CD8-positive, alpha-beta memory T cell (primary cell): ENCODE measurements around the gene FCMR. TPM values are rescaled to one million over a fixed set of nuclear protein-coding genes. Genes with fewer than 3 reads are reported as not detected.

Source experiments
- CTCF ChIA-PET: fragments of 350-600 bp; sonication (Branson Sonifier 250); formaldehyde crosslinking; loops from one replicate; lab custom pipeline; 2021; ENCODE audit warnings: antibody characterized with exemption; lab: Charles Lee
- POLR2A ChIA-PET: fragments of 350-600 bp; sonication (Branson Sonifier 250); formaldehyde crosslinking; loops from one replicate; lab custom pipeline; 2021; ENCODE audit warnings: antibody characterized with exemption; lab: Charles Lee
- DNase-seq, 5 donors: peaks; one replicate each; pipeline versions ENCODE4 v3.0.0 to v3.0.0-alpha.2; 2020 to 2022; ENCODE audit warnings: mixed read lengths in 1 of 5
- H3K27ac ChIP-seq: one replicate; pipeline ENCODE4 v1.7.0; 2013; ENCODE audit warnings: low read depth, mild to moderate bottlenecking, low read length, moderate library complexity
- H3K27me3 ChIP-seq: 2 replicates; pipeline ENCODE4 v1.7.0; 2013; ENCODE audit warnings: low read length, mild to moderate bottlenecking; ENCODE audit not compliant: insufficient read depth, poor library complexity, severe bottlenecking
- H3K36me3 ChIP-seq: 2 replicates; pipeline ENCODE4 v1.7.0; 2013; ENCODE audit warnings: mild to moderate bottlenecking, low read length, moderate library complexity; ENCODE audit not compliant: insufficient read depth
- H3K4me1 ChIP-seq: 2 replicates; pipeline ENCODE4 v1.7.0; 2013; ENCODE audit warnings: mild to moderate bottlenecking, low read length, moderate library complexity; ENCODE audit not compliant: insufficient read depth
- H3K4me3 ChIP-seq: 2 replicates; pipeline ENCODE4 v1.7.0; 2013; ENCODE audit warnings: mild to moderate bottlenecking, low read length
- H3K9me3 ChIP-seq: 2 replicates; pipeline ENCODE4 v1.7.0; 2013; ENCODE audit warnings: mild to moderate bottlenecking, low read length
- H3K27ac Mint-ChIP-seq, 8 donors: one replicate each; pipeline ENCODE4 v1.8.0; 2020 to 2021; ENCODE audit warnings: mixed read lengths in 8 of 8, mild to moderate bottlenecking in 6 of 8, inconsistent platforms in 3 of 8, moderate library complexity in 3 of 8
- H3K27me3 Mint-ChIP-seq, 2 donors: one replicate each; pipeline ENCODE4 v1.8.0; 2020 to 2021; ENCODE audit warnings: mixed read lengths in 2 of 2, mild to moderate bottlenecking in 1 of 2, moderate library complexity in 1 of 2
- H3K36me3 Mint-ChIP-seq, 3 donors: one replicate each; pipeline ENCODE4 v1.8.0; 2020 to 2021; ENCODE audit warnings: mixed read lengths in 3 of 3, inconsistent platforms in 1 of 3, mild to moderate bottlenecking in 1 of 3
- H3K4me1 Mint-ChIP-seq, 3 donors: one replicate each; pipeline ENCODE4 v1.8.0; 2020 to 2021; ENCODE audit warnings: mixed read lengths in 3 of 3, inconsistent platforms in 1 of 3, mild to moderate bottlenecking in 1 of 3
- H3K4me3 Mint-ChIP-seq, 7 donors: one replicate each; pipeline ENCODE4 v1.8.0; 2020 to 2021; ENCODE audit warnings: mixed read lengths in 7 of 7, mild to moderate bottlenecking in 6 of 7, moderate library complexity in 4 of 7, inconsistent platforms in 2 of 7
- H3K9me3 Mint-ChIP-seq, 5 donors: one replicate each; pipeline ENCODE4 v1.8.0; 2020 to 2022; ENCODE audit warnings: mixed read lengths in 5 of 5, mild to moderate bottlenecking in 3 of 5, moderate library complexity in 2 of 5, inconsistent platforms in 1 of 5
- polyA plus RNA-seq: library from polyadenylated mRNA; unstranded; fragments of 300-500 nt; fragmentation: Illumina TruSeq; gene quantifications from one replicate; pipeline ENCODE4 v1.2.3, GENCODE V29; 2021
- total RNA-seq, 2 experiments: library from RNA; stranded (reverse); gene quantifications; one replicate each; pipeline ENCODE4 v1.2.3, GENCODE V29; 2021

FCMR gene
- total and polyA plus RNA-seq, 3 experiments from 2014 or later, result 75.1 to 574 (median 75.6) TPM

DNA sequence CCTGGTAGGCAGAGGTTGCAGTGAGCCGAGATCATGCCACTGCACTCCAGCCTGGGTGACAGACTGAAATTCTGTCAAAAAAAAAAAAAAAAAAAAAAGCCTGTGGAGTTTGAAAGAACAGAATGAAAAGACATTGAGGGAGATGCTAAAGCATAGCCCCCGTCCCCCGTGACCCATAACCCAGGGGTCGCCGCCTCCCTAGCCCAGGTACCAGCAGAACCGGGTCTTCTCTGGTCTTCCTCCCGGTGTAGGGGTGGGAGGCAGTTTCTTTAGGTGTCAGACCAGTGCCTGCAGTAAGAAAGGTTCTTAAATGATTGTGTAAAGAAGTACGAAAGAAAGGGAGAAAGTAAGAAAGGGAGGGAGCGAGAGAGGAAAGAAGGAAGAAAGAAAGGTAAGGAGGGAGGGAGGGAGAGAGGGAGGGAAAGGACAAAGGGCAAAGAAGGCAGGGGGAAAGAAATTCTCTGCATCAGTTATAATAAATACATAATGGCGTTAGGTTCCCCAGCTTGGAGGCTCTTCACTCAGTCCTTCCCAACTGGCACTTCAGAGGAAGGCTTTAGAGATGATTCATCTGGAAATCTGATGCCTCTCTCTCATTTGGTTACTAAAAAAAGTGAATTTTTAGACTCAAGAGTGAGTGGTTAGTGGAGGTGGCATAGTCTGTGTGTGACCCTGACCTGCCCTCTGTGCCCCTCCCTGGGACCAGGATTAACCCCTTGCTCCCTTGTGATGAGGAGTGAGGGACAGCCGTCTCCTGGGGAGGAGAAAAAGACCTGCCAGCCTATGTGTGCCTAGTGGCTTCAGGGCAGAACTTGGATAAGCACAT lies 23.4 kb downstream of the FCMR start:
- Mint-ChIP-seq H3K27me3 (peaks cover 0 to 5% of the 10 kb centered on the region in 2 donors), H3K4me3 (no peak overlapping the region), H3K36me3 (peaks cover 0 to 23% (median 5%) of the 10 kb centered on the region in 3 donors), H3K4me1 (peaks cover 18 to 38% (median 23%) of the 10 kb centered on the region in 3 donors), H3K9me3 (no peaks in the 10 kb centered on the region), H3K27ac (peak overlapping the region in 4 of 8 donors; percentile 51 to 91 (median 66))
- peaks cover 15% of the 10 kb centered on the region for H3K4me1 ChIP-seq
- ChIA-PET POLR2A (interaction anchor here (0.7 kb wide), 1 partner anchor 21 kb away, joined by 4 read pairs; no protein-coding TSS in a partner anchor), CTCF (interaction anchor here (0.8 kb wide), 1 partner anchor 15 kb away, joined by 4 read pairs; no protein-coding TSS in a partner anchor)
- H3K27me3 ChIP-seq, result no peaks in the 10 kb centered on the region
- no peak overlapping the region for H3K4me3 ChIP-seq
- H3K27ac ChIP-seq, result no peak overlapping the region
- no peaks in the 10 kb centered on the region for H3K36me3 ChIP-seq
- DNase-seq, result no peak
- no peaks in the 10 kb centered on the region for H3K9me3 ChIP-seq

DNA sequence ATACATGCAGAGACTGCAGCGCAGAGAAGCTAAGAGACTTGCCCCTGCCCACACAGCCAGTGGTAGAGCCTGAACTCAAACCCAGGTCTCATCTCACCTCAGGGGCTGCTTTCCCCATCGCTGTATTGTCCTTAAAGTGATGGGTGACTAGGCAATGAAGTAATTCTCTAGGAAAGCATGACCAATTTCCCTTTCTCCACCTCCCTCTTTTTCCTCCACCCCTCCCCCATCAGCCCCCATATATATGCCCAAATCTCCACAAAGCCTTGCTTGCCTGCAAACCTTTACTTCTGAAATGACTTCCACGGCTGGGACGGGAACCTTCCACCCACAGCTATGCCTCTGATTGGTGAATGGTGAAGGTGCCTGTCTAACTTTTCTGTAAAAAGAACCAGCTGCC lies 24.6 kb downstream of the FCMR start, which contains the start of gene IL24:
TSS of gene IL24 (plus strand) at position 269 of the 400 bp plus-strand sequence. CDS start 390 bp downstream, outside the sequence.
- no peak within 1 kb of the TSS for H3K27ac ChIP-seq
- no peak within 1 kb of the TSS for H3K4me3 ChIP-seq
- H3K9me3 Mint-ChIP-seq, result no peaks in the 10 kb centered on the region
- CTCF ChIA-PET, result interaction anchor here (0.8 to 2.3 kb wide), 3 partner anchors 13 to 32 kb away, joined by 3 to 8 read pairs (median 4); partner anchors contain the start of gene IL20
- H3K36me3 ChIP-seq, result no peaks in the 10 kb centered on the region
- DNase-seq, result no peak
- peak within 1 kb of the TSS in 4 of 8 donors; percentile 24 to 81 (median 49) for H3K27ac Mint-ChIP-seq
- peaks cover 0 to 5% of the 10 kb centered on the region in 2 donors for H3K27me3 Mint-ChIP-seq
- H3K9me3 ChIP-seq, result no peaks in the 10 kb centered on the region
- POLR2A ChIA-PET, result no interaction called here
- H3K36me3 Mint-ChIP-seq, result peaks cover 0 to 11% (median 2%) of the 10 kb centered on the region in 3 donors
- peaks cover 15% of the 10 kb centered on the region for H3K4me1 ChIP-seq
- no peaks in the 10 kb centered on the region for H3K27me3 ChIP-seq
- no peak within 1 kb of the TSS for H3K4me3 Mint-ChIP-seq
- H3K4me1 Mint-ChIP-seq, result peaks cover 11 to 34% (median 23%) of the 10 kb centered on the region in 3 donors

DNA sequence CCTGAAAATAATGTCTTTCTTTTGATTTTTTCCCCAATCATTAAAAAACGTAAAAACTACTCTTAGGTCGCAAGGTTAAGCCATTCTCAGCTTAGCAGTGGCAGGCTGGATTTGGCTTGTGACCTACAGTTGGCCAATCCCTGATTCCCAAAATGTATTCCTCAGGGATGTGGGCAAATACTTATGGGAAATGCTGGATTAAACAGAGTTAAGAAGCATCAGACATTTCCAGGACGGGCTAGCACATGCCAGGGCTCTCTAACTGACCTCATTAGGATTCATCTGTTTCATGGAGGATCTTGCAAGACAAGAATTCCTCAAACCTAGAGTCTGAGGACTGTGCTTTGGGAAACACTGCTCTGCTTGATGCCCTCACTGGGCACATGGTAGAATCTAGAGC lies 25.5 kb downstream of the FCMR start:
- H3K4me1 Mint-ChIP-seq, result peaks cover 12 to 28% (median 18%) of the 10 kb centered on the region in 3 donors
- no peak overlapping the region for H3K27ac Mint-ChIP-seq
- H3K36me3 Mint-ChIP-seq, result peaks cover 0 to 4% (median 2%) of the 10 kb centered on the region in 3 donors
- no peak for DNase-seq
- H3K27me3 Mint-ChIP-seq, result peaks cover 0 to 5% of the 10 kb centered on the region in 2 donors
- H3K36me3 ChIP-seq, result no peaks in the 10 kb centered on the region
- no peak overlapping the region for H3K4me3 ChIP-seq
- H3K4me1 ChIP-seq, result peaks cover 13% of the 10 kb centered on the region
- no peak overlapping the region for H3K27ac ChIP-seq
- ChIA-PET CTCF (interaction anchor here (2.3 kb wide), 1 partner anchor 16 kb away, joined by 8 read pairs; no protein-coding TSS in a partner anchor), POLR2A (no interaction called here)
- H3K27me3 ChIP-seq, result no peaks in the 10 kb centered on the region
- H3K9me3 Mint-ChIP-seq, result no peaks in the 10 kb centered on the region
- H3K4me3 Mint-ChIP-seq, result no peak overlapping the region
- no peaks in the 10 kb centered on the region for H3K9me3 ChIP-seq

DNA sequence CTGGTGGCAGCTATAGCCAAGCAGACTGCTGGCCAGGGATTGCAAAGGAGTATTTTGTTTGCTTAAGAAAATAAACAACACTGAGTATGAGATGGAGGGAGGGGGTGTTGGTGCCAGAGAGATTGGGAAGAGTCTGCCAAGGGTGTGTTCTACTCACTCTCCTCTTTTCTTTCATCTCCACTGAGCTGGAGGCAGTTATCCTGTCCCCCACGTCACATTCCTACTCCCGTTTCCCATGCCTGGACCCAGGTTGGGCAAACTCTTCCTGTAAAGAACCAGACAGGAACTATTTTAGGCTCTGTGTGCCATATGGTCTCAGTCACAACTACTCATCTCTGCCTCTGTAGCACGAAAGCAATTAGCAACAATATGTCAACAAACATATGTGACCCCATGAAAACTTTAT lies 25.9 kb downstream of the FCMR start:
- no peak overlapping the region for H3K4me3 Mint-ChIP-seq
- POLR2A ChIA-PET, result no interaction called here
- Histone ChIP-seq H3K9me3 (no peaks in the 10 kb centered on the region), H3K27me3 (no peaks in the 10 kb centered on the region), H3K27ac (no peak overlapping the region), H3K4me3 (no peak overlapping the region), H3K36me3 (no peaks in the 10 kb centered on the region), H3K4me1 (peaks cover 13% of the 10 kb centered on the region)
- peaks cover 0 to 5% of the 10 kb centered on the region in 2 donors for H3K27me3 Mint-ChIP-seq
- CTCF ChIA-PET, result interaction anchor here (1.0 to 2.3 kb wide), 2 partner anchors 16 to 161 kb away, joined by 4 to 8 read pairs; no protein-coding TSS in a partner anchor
- DNase-seq, result no peak
- peaks cover under 1 to 4% (median 3%) of the 10 kb centered on the region in 3 donors for H3K36me3 Mint-ChIP-seq
- H3K27ac Mint-ChIP-seq, result peak overlapping the region in 1 of 8 donors; percentile 17
- H3K4me1 Mint-ChIP-seq, result peaks cover 13 to 28% (median 15%) of the 10 kb centered on the region in 3 donors
- no peaks in the 10 kb centered on the region for H3K9me3 Mint-ChIP-seq

DNA sequence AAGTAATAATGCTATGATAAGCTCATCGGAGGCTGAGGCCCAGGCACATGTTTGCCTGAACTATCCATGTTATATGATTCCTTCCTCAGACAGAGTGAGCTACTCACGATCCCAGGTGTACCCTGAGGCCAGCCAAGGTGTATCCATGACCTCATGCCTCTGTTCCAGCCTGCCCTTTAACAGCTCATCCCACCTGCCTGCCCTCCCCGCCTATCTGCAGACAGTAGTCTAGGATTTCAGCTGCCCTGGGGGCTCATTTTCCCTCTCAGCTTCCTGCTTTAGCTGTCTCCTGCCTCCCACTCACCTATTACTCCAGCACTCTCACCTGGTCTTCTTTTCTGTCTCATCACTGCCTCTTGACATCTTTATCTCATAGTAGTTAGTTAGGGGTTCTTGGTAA lies 26.4 kb downstream of the FCMR start:
- H3K36me3 Mint-ChIP-seq, result peaks cover 0 to 5% (median 0%) of the 10 kb centered on the region in 3 donors
- Histone ChIP-seq H3K27ac (no peak overlapping the region), H3K4me3 (no peak overlapping the region), H3K4me1 (peaks cover 13% of the 10 kb centered on the region), H3K36me3 (no peaks in the 10 kb centered on the region), H3K9me3 (no peaks in the 10 kb centered on the region), H3K27me3 (no peaks in the 10 kb centered on the region)
- CTCF ChIA-PET, result interaction anchor here (1.0 to 2.3 kb wide), 3 partner anchors 17 to 161 kb away, joined by 3 to 8 read pairs (median 4); no protein-coding TSS in a partner anchor
- POLR2A ChIA-PET, result no interaction called here
- H3K27ac Mint-ChIP-seq, result no peak overlapping the region
- peaks cover 11 to 28% (median 15%) of the 10 kb centered on the region in 3 donors for H3K4me1 Mint-ChIP-seq
- H3K4me3 Mint-ChIP-seq, result no peak overlapping the region
- no peaks in the 10 kb centered on the region for H3K9me3 Mint-ChIP-seq
- H3K27me3 Mint-ChIP-seq, result peaks cover 1 to 5% of the 10 kb centered on the region in 2 donors
- no peak for DNase-seq

DNA sequence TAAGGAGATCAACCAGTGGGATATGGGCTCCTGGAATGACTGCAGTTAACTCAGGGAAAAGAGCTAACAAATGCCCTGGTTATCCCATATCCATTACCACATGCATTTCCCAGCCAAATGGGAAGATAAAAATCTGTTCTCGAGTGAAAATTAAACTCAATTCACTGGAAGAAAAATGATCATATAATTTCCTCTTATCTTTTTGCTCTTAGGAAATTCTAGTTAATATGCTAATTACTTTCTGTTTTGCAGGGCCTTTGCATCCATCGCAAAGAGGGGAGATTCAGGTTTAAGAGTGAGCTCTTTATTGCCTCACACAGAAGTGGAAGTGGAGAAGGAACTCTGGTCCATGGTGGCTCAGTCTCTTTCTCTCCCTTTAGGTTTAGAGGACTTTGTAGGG lies 28.4 kb downstream of the FCMR start:
- ChIA-PET CTCF (interaction anchor here (0.8 to 1.7 kb wide), 3 partner anchors 18 to 38 kb away, joined by 3 to 4 read pairs (median 3); partner anchors contain the start of gene IL20), POLR2A (no interaction called here)
- no peaks in the 10 kb centered on the region for H3K9me3 Mint-ChIP-seq
- peaks cover 5 to 8% of the 10 kb centered on the region in 2 donors for H3K27me3 Mint-ChIP-seq
- no peaks in the 10 kb centered on the region for H3K27me3 ChIP-seq
- peaks cover 0 to 5% (median 0%) of the 10 kb centered on the region in 3 donors for H3K36me3 Mint-ChIP-seq
- peak overlapping the region in 2 of 8 donors; percentile 4 to 15 for H3K27ac Mint-ChIP-seq
- H3K4me1 ChIP-seq, result peaks cover 14% of the 10 kb centered on the region
- peaks cover 3 to 16% (median 12%) of the 10 kb centered on the region in 3 donors for H3K4me1 Mint-ChIP-seq
- no peak overlapping the region for H3K27ac ChIP-seq
- DNase-seq, result no peak
- no peaks in the 10 kb centered on the region for H3K9me3 ChIP-seq
- no peaks in the 10 kb centered on the region for H3K36me3 ChIP-seq
- no peak overlapping the region for H3K4me3 ChIP-seq
- no peak overlapping the region for H3K4me3 Mint-ChIP-seq

DNA sequence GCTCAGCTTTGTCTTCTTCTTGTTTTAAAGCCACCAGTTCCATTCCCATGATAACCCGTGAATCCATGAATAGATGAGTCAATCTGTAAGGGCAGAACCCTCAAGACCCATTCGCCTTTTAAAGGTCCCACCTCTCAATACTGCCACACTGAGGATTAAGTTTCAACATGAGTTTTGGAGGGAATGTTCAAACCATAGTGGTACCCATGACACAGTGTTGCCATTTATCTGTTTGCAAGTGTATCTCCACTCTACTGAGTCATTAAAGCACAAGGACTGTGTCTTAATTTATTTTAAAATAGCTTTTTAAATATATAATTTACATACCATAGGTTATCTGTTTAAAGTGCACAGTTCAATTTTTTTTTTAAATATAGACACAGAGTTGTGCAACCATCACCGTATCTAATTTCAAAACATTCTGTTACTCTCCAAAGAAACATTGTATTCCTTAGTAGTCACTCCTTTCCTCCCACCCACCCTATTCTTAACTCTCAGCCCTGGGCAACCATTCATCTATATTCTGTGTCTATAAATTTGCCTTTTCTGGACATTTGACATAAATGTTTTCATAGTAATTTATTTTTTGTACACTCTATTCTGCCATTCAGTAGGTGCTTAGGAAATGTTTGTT lies 29.3 kb downstream of the FCMR start:
- Histone ChIP-seq H3K4me1 (peaks cover 14% of the 10 kb centered on the region), H3K9me3 (no peaks in the 10 kb centered on the region), H3K36me3 (no peaks in the 10 kb centered on the region), H3K27me3 (no peaks in the 10 kb centered on the region), H3K4me3 (no peak overlapping the region), H3K27ac (no peak overlapping the region)
- POLR2A ChIA-PET, result no interaction called here
- CTCF ChIA-PET, result interaction anchor here (0.8 kb wide), 1 partner anchor 39 kb away, joined by 3 read pairs; no protein-coding TSS in a partner anchor
- Mint-ChIP-seq H3K4me3 (no peak overlapping the region), H3K9me3 (no peaks in the 10 kb centered on the region), H3K4me1 (peaks cover 3 to 15% (median 12%) of the 10 kb centered on the region in 3 donors), H3K27me3 (peaks cover 5 to 8% of the 10 kb centered on the region in 2 donors), H3K36me3 (peaks cover 0 to 5% (median 1%) of the 10 kb centered on the region in 3 donors), H3K27ac (no peak overlapping the region)
- no peak for DNase-seq
